OCI-LY1 (cell line): ENCODE results near the gene PXDC1.
"Not testable (repeated sequence)": the region's sequence is repeated elsewhere in the genome, so short reads cannot be mapped to it uniquely, and the experiment has no call there.

Experiments
- H2AFZ ChIP-seq: fragments of 200-600 bp; sonication (generic), shearing (Covaris generic); 2 replicates; pipeline ENCODE4 v1.6.0; 2014; ENCODE audit warnings: antibody characterized with exemption, mild to moderate bottlenecking, low read length
- H3F3A ChIP-seq: fragments of 200-600 bp; sonication (generic), shearing (Covaris generic); 2 replicates; pipeline ENCODE4 v1.6.0; 2014; ENCODE audit warnings: mild to moderate bottlenecking, antibody characterized with exemption, low read length, moderate library complexity; ENCODE audit not compliant: insufficient read depth
- H3K27ac ChIP-seq: fragments of 200-600 bp; sonication (generic); 2 replicates; pipeline ENCODE4 v1.5.1; 2014; ENCODE audit warnings: low read length, mixed run types, mild to moderate bottlenecking, low read depth; ENCODE audit not compliant: poor library complexity, severe bottlenecking
- H3K27me3 ChIP-seq: fragments of 200-600 bp; sonication (generic); 2 replicates; pipeline ENCODE4 v1.6.0; 2014; ENCODE audit warnings: antibody characterized with exemption, mild to moderate bottlenecking, low read length, moderate library complexity; ENCODE audit not compliant: insufficient read depth
- H3K36me3 ChIP-seq: fragments of 200-600 bp; sonication (generic); 2 replicates; pipeline ENCODE4 v1.6.1; 2014; ENCODE audit warnings: mild to moderate bottlenecking, antibody characterized with exemption, low read length, moderate library complexity, mixed read lengths; ENCODE audit not compliant: insufficient read depth
- H3K4me1 ChIP-seq: fragments of 200-600 bp; sonication (generic); 2 replicates; pipeline ENCODE4 v1.5.1; 2014; ENCODE audit warnings: mild to moderate bottlenecking, low read length, moderate library complexity; ENCODE audit not compliant: insufficient read depth, severe bottlenecking
- H3K4me2 ChIP-seq: fragments of 200-600 bp; sonication (generic), shearing (Covaris generic); 2 replicates; pipeline ENCODE4 v1.6.1; 2014; ENCODE audit warnings: low read length
- H3K4me3 ChIP-seq: fragments of 200-600 bp; sonication (generic); 2 replicates; pipeline ENCODE4 v1.5.1; 2014; ENCODE audit warnings: low read length, low read depth, mild to moderate bottlenecking, mixed read lengths; ENCODE audit not compliant: poor library complexity, severe bottlenecking
- H3K79me2 ChIP-seq: fragments of 200-600 bp; shearing (Covaris generic); 2 replicates; pipeline ENCODE4 v1.6.1; 2016; ENCODE audit warnings: mixed run types, low read length, mixed read lengths; ENCODE audit not compliant: insufficient read depth
- H3K9ac ChIP-seq: fragments of 200-600 bp; sonication (generic), shearing (Covaris generic); 2 replicates; pipeline ENCODE4 v1.6.1; 2014; ENCODE audit warnings: mild to moderate bottlenecking, low read length, mixed read lengths
- H3K9me2 ChIP-seq: fragments of 200-600 bp; sonication (generic), shearing (Covaris generic); 2 replicates; pipeline ENCODE4 v1.6.1; 2014; ENCODE audit warnings: low read depth, mild to moderate bottlenecking, low read length, mixed read lengths
- H3K9me3 ChIP-seq: fragments of 200-600 bp; shearing (Covaris generic); 2 replicates; pipeline ENCODE4 v1.6.1; 2014; ENCODE audit warnings: low read length, mixed read lengths
- H4K20me1 ChIP-seq: fragments of 200-600 bp; sonication (generic), shearing (Covaris generic); 2 replicates; pipeline ENCODE4 v1.6.0; 2016; ENCODE audit warnings: mild to moderate bottlenecking, low read length; ENCODE audit not compliant: insufficient read depth
- EZH2 ChIP-seq: fragments of 200-600 bp; sonication (generic), shearing (Covaris generic); IDR thresholded peaks from 2 replicates; pipeline ENCODE4 v1.8.0; 2017; ENCODE audit warnings: borderline replicate concordance, mixed run types, mild to moderate bottlenecking, antibody characterized with exemption, low read length, moderate library complexity, mixed read lengths
- TF ChIP-seq, protein P1 (sequence below): fragments of 200-600 bp; sonication (generic), shearing (Covaris generic); IDR thresholded peaks from 2 replicates; pipeline ENCODE4 v1.5.1; 2017; ENCODE audit warnings: mild to moderate bottlenecking, antibody characterized with exemption, low read length, moderate library complexity, mixed read lengths

The PXDC1 gene

DNA sequence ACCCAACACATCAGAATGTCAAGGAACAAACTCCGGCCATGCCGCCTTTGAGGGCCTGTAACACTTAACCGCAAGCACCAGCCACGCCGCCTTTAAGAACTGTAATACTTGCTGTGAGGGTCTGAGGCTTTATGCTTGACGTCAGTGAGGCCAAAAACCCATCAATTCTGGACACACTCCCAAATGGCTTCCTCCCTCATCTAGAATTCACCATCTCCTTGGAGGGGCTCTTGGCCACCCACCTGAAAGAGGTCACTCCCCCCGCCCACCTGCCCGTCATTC is 10.4 kb upstream of the PXDC1 start:
- Histone ChIP-seq H3K9me3 (no peaks in the 10 kb centered on the region), H3K4me1 (no peaks in the 10 kb centered on the region), H4K20me1 (no peaks in the 10 kb centered on the region), H3K79me2 (no peaks in the 10 kb centered on the region), H3K4me2 (no peak overlapping the region), H2AFZ (no peak overlapping the region), H3K27ac (no peak overlapping the region), H3K27me3 (peaks cover 7% of the 10 kb centered on the region; the same call in 1 of the 2 replicates), H3F3A (no peaks in the 10 kb centered on the region), H3K36me3 (no peaks in the 10 kb centered on the region), H3K4me3 (no peak overlapping the region), H3K9me2 (no peaks in the 10 kb centered on the region), H3K9ac (no peak overlapping the region)
- TF ChIP-seq EZH2 = no peak
- TF ChIP-seq, protein P1, sequence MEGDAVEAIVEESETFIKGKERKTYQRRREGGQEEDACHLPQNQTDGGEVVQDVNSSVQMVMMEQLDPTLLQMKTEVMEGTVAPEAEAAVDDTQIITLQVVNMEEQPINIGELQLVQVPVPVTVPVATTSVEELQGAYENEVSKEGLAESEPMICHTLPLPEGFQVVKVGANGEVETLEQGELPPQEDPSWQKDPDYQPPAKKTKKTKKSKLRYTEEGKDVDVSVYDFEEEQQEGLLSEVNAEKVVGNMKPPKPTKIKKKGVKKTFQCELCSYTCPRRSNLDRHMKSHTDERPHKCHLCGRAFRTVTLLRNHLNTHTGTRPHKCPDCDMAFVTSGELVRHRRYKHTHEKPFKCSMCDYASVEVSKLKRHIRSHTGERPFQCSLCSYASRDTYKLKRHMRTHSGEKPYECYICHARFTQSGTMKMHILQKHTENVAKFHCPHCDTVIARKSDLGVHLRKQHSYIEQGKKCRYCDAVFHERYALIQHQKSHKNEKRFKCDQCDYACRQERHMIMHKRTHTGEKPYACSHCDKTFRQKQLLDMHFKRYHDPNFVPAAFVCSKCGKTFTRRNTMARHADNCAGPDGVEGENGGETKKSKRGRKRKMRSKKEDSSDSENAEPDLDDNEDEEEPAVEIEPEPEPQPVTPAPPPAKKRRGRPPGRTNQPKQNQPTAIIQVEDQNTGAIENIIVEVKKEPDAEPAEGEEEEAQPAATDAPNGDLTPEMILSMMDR = no peak

DNA sequence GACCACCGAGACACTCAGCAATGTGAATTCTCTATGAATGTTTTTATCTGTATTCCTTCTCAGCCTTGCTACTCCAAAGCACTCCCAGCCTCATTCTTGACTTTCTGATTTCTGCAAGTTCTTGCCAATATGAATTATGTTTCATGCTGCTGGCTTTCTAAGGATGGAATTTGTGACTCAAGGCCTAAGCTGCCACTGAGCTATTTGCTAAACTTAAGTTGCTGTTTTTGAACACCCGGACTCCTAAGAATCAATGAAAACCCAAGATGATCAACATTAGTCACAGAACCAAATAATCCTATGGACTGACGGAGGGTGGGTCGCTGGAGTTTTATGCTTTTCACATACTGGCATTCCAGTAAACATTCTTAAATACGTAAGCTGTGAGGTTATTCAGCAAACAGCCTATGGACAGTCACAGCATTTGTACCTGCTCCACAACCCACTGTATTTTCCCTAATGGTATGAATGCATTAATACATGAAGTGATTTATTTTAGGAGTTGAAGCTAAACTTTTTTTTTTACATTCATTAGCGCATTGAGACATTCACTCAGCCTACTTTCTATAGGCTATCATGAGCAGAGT is 8.2 kb upstream of the PXDC1 start:
- Histone ChIP-seq H3K4me2 (no peak overlapping the region), H3K79me2 (no peaks in the 10 kb centered on the region), H3K9me3 (no peaks in the 10 kb centered on the region), H3K36me3 (no peaks in the 10 kb centered on the region), H3K4me1 (no peaks in the 10 kb centered on the region), H3K9ac (no peak overlapping the region), H3K4me3 (no peak overlapping the region), H4K20me1 (no peaks in the 10 kb centered on the region), H3F3A (no peaks in the 10 kb centered on the region), H3K27me3 (peaks cover 7% of the 10 kb centered on the region; the same call in 1 of the 2 replicates), H3K9me2 (no peaks in the 10 kb centered on the region), H3K27ac (no peak overlapping the region), H2AFZ (no peak overlapping the region)
- TF ChIP-seq EZH2 = no peak
- TF ChIP-seq, protein P1 = no peak

DNA sequence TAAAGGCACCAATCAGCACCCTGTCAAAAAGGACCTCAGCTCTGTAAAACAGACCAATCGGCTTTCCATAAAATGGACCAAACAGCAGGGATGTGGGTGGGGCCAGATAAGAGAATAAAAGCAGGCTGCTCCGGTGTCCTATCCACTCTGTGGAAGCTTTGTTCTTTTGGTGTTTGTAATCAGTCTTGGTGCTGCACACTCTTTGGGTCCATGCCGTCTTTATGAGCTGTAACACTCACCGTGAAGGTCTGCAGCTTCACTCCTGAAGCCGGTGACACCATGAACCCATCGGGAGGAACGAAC is 7.3 kb upstream of the PXDC1 start:
- Histone ChIP-seq H3F3A (no peaks in the 10 kb centered on the region), H3K79me2 (no peaks in the 10 kb centered on the region), H3K9ac (no peak overlapping the region), H3K4me3 (no peak overlapping the region), H3K4me1 (no peaks in the 10 kb centered on the region), H3K27ac (no peak overlapping the region), H4K20me1 (no peaks in the 10 kb centered on the region), H3K36me3 (no peaks in the 10 kb centered on the region), H3K4me2 (no peak overlapping the region), H2AFZ (no peak overlapping the region), H3K27me3 (peaks cover 7% of the 10 kb centered on the region; the same call in 1 of the 2 replicates), H3K9me3 (no peaks in the 10 kb centered on the region), H3K9me2 (no peaks in the 10 kb centered on the region)
- no peak for TF ChIP-seq EZH2
- TF ChIP-seq, protein P1 = no peak

DNA sequence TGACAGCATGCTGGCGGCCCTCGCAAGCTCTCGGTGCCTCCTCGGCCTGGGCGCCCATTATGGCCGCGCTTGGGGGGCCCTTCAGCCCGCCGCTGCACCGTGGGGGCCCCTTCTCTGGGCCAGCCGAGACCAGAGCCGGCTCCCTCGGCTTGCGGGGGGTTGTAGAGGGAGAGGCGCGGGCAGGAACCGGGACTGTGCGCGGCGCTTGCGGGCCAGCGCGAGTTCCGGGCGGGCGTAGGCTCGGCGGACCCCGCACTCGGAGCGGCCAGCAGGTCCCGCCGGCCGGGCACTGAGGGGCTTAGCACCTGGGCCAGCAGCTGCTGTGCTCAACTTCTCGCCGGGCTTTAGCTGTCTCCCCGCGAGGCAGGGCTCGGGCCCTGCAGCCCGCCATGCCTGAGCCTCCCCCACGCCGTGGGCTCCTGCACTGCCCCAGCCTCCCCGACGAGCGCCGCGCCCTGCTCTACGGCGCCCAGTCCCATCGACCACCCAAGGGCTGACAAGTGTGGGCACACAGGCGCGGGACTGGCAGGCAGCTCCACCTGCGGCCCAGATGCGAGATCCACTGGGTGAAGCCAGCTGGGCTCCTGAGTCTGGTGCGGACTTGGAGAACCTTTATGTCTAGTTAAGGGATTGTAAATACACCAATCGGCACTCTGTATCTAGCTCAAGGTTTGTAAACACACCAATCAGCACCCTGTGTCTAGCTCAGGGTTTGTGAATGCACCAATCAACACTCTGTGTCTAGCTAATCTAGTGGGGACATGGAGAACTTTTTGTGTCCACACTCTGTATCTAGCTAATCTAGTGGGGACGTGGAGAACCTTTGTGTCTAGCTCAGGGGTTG is 6.7 kb upstream of the PXDC1 start:
- not testable (repeated sequence) for H2AFZ ChIP-seq, H3K4me2 ChIP-seq, H3K79me2 ChIP-seq, H3K9me2 ChIP-seq, H3K4me1 ChIP-seq, H3K36me3 ChIP-seq, H3K9ac ChIP-seq, H3K4me3 ChIP-seq, H3K27ac ChIP-seq, H3K27me3 ChIP-seq, H4K20me1 ChIP-seq, H3F3A ChIP-seq, H3K9me3 ChIP-seq
